HG03039 (cell line): Measurements from ENCODE around the gene CLEC1A.
"Not testable (repeated sequence)": the region's sequence is repeated elsewhere in the genome, so short reads cannot be mapped to it uniquely, and the experiment has no call there.

ENCODE experiments used
- ATAC-seq: cut with Tn5 transposase; IDR thresholded peaks from one replicate; pipeline ENCODE4 v1.9.1; 2021; ENCODE audit warnings: mild to moderate bottlenecking, moderate library complexity; ENCODE audit not compliant: unreplicated experiment

The CLEC1A gene

GRCh38 chr12:10052193-10052913, 46.4 kb downstream of the CLEC1A start:
- ATAC-seq: no peak

DNA sequence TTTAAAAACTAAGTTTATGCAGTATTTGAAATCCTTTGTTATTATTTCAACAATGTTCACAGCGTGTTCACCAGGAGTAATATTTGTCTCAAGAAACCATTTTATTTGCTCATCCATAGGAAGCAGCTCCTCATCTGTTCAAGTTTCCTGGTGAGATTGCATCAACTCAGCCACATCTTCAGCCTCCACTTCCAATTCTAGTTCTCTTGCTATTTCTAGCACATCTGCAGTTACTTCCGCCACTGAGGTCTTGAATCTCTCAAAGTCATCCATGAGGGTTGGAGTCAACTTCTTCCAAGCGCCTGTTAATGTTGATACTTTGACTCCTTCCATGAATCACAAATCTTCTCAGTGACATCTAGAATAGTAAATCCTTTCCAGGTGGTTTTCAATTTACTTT, 50.3 kb downstream of the CLEC1A start:
- ATAC-seq: no peak

- ATAC-seq: no peak
Measured at GRCh38 chr12:10042167-10042566, 56.6 kb downstream of the CLEC1A start.

- ATAC-seq: no peak
Measured at GRCh38 chr12:10033783-10034545, 64.8 kb downstream of the CLEC1A start.

DNA sequence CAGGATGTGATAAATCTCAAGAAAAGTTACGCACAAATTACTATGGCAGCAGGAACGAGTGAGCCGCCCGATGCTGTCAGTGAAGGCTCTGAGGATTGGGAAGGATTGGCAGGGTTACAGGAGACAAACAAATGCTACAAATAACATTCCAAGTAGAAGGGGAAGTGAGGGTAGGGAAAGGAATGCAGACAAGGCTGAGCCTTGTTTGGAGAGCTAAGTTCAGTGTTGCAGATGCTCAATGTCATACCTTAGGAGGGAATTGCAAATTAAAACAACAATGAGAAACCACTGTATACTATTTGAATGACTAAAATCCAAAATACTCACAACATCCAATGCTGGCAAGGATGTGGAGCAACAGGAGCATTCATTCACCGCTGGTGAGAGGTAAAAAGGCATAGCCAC, 67.0 kb downstream of the CLEC1A start:
- ATAC-seq: no peak

DNA sequence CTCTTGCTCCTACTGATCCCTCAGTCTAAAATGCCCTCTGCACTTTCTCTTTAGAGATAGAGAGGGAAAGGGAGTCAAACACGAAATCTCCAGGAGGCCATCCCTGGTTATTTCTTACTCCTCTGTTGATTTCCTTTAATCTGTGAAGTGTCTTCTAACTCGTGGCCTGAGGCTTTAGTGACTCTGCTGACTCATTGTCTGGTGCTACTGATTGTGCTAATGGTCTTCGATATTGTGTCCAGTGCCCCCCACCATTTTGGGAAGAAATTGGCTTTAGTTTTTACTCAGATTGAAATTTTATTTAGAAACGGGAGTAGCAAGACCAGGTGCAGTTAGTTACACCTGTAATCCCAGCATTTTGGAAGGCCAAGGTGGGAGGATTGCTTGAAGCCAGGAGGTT, 67.5 kb downstream of the CLEC1A start:
- no peak for ATAC-seq

DNA sequence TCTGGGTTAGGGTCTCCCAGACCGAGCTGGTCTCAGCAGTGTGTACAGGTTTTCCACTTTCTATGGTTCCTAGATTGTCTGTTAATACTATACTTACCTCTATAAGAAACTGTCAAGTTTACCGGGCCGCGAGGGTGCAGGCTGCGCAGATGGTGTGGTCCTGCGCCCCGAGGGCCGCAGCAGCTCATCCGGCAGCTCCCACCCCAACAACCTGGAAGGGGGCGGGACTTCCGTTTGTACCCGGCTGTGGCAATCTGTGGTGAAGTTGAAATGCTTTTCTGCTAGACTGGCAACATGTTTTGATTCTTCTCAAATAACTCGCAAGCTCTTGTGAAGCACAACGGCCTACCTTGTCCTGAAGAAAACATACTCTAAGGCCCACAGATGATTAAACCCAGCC, 68.3 kb downstream of the CLEC1A start, which contains the start of gene CLEC9A:
Gene CLEC9A (plus strand): TSS at position 237 of the 400 bp plus-strand sequence. CDS start 22,006 bp downstream, outside the sequence.
- no peak for ATAC-seq

GRCh38 chr12:10027721-10028120, 71.1 kb downstream of the CLEC1A start:
- ATAC-seq: no peak

GRCh38 chr12:10027311-10027710, 71.5 kb downstream of the CLEC1A start:
- ATAC-seq: no peak

- ATAC-seq: not testable (repeated sequence)
Measured at GRCh38 chr12:10026666-10027065, 72.1 kb downstream of the CLEC1A start.

DNA sequence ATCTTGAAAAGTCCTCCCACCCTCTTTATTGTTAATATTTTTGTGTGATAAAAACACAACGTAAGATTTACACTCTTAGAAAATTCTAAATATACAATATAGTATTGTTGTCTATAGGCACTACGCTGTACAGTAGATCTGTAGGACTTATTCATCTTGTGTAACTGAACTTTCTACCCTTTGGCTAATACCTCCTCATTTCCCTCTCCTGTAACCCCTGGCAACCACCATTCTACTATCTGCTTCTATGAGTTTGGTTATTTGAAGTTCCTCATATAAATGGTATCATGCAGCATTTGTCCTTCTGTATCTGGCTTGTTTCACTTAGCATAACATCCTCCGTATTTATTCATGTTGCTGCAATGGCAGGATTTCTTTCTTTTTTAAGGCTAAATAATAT, 73.5 kb downstream of the CLEC1A start:
- no peak for ATAC-seq

GRCh38 chr12:10021342-10021741, 77.4 kb downstream of the CLEC1A start:
- ATAC-seq: no peak
